ENCODE data around the gene EPHB1. TPM values are rescaled to one million over a fixed set of nuclear protein-coding genes. Genes with fewer than 3 reads are reported as not detected.

Gene EPHB1
- total and polyA plus RNA-seq, 2 donors (not counting 3 experiments of a cell fraction or from before 2014, with no cell fraction given) = 1.3 to 5.2 TPM

- CTCF ChIA-PET = interaction anchor here (1.4 kb wide), 1 partner anchor 239 kb away, joined by 3 read pairs; no protein-coding TSS in a partner anchor
- Histone ChIP-seq H2AFZ (ENCODE audit: low read depth, low read length) (no peak overlapping the region), H3K27me3 (ENCODE audit: control insufficient read depth in 2 of 2, insufficient read depth in 2 of 2, low read length in 2 of 2) (no peaks in the 10 kb centered on the region), H3K9me3 (replicated peaks; ENCODE audit: control insufficient read depth, insufficient read depth, low read length) (no peaks in the 10 kb centered on the region), H3K36me3 (ENCODE audit: control insufficient read depth in 2 of 2, extremely low read depth in 1 of 2, insufficient read depth in 2 of 2, low read length in 2 of 2) (no peaks in the 10 kb centered on the region), H3K79me2 (ENCODE audit: control insufficient read depth, insufficient read depth, low read length) (no peaks in the 10 kb centered on the region), H3K9me1 (replicated peaks; ENCODE audit: control insufficient read depth, extremely low read depth, insufficient read depth, low read length) (no peaks in the 10 kb centered on the region), H3K9ac (replicated peaks; ENCODE audit: extremely low read depth, insufficient read depth, low read length) (no peak overlapping the region), H3K4me3 (replicated peaks in 1 of 3; ENCODE audit: insufficient read depth in 1 of 3, low read depth in 1 of 3, low read length in 3 of 3) (no peak overlapping the region), H3K27ac (ENCODE audit: insufficient read depth, low read depth, low read length) (no peak overlapping the region), H4K20me1 (replicated peaks; ENCODE audit: control insufficient read depth, extremely low read depth, insufficient read depth, low read length) (no peaks in the 10 kb centered on the region), H3K4me1 (ENCODE audit: control insufficient read depth, extremely low read depth, insufficient read depth, low read length) (no peaks in the 10 kb centered on the region), H3K4me2 (ENCODE audit: insufficient read depth, low read length) (no peak overlapping the region)
- intact Hi-C loops (cut with micrococcal nuclease) = no loop called here
- no peak for DNase-seq (ENCODE audit: low read depth, low spot score)
- POLR2A ChIA-PET = no interaction called here
- dilution Hi-C loops (cut with MboI; ENCODE audit: extremely low pct_ligation_motif_present, low sequenced_read_pairs) = no loop called here
- TF ChIP-seq MYC (IDR thresholded peaks at IDR 0.05; ENCODE audit: low read depth, low read length) (no peak), CTCF (IDR thresholded peaks at IDR 0.05; ENCODE audit: extremely low read depth in 1 of 2, insufficient read depth in 1 of 2, low read depth in 1 of 2, low read length in 2 of 2) (no peak), MAX (IDR thresholded peaks at IDR 0.05; ENCODE audit: insufficient read depth, insufficient read length) (no peak), EZH2 (IDR thresholded peaks at IDR 0.05; ENCODE audit: borderline replicate concordance, low read depth, low read length, severe bottlenecking) (no peak), JUN (IDR thresholded peaks at IDR 0.05; ENCODE audit: borderline replicate concordance, insufficient read depth, insufficient read length, low read depth) (no peak), FOS (IDR thresholded peaks at IDR 0.05; ENCODE audit: borderline replicate concordance, insufficient read depth, low read length) (no peak), GATA2 (IDR thresholded peaks at IDR 0.05; ENCODE audit: insufficient read depth, insufficient read length, low read depth, low read length) (no peak), POLR2AphosphoS5 (IDR thresholded peaks at IDR 0.05; ENCODE audit: insufficient read depth, low read depth, low read length) (no peak), POLR2A (IDR thresholded peaks at IDR 0.05; ENCODE audit: low read depth, low read length) (no peak)
- no TSS peak for BruUV-seq (replicated peaks)
- FAIRE-seq = no peak
Measured at GRCh38 chr3:134839990-134840389, 44.9 kb downstream of the EPHB1 start.
